ENCODE measurements around the gene OARD1.
"Not testable (repeated sequence)": the region's sequence is repeated elsewhere in the genome, so short reads cannot be mapped to it uniquely, and the experiment has no call there.

The OARD1 gene

DNA sequence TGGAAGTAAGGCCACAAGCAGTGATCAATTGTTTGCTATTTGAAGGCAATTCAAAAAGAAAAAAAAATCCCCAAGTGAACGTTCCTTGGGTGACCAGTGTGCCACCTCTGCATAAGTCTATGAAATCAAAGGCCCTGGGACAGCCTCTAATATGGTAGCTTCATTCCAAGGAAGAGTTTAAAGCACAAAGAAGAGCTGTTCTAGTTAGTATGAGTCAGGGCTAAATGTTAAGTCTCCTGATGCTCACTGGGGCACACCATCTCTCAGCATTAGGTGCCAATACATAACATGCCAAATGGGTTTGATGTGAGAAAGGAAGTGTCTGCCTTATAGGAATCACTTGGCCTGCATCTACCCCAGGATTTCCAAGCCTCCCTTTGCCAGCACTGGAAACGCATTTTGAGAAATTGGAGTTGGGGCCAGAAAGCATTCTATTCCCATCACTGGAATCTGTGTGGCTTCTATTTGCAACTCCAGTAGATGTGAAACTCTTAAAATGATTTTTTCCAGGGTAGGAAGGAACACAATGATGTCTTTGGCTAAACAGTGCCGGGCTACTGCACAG lies 46.1 kb downstream of the OARD1 start:
- FAIRE-seq = no peak

DNA sequence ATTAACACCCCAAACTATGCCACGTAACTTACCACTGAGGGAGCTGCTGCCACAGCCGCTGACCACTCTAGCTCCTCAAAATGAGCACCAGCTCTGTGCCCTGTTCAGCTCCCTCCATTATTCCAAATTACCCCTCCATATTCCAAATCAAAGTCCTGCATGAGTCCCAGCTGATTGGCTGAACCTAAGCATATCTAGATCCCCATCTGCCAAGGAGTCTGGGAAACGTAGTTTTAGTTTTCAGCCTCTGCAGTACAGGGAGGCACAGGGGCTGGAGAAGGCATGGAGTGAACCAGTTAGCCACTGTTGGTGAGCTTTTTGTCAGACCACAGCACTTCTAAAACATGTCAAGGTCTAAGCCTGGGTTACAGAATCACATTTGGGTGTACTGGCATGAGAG lies 49.0 kb downstream of the OARD1 start:
- FAIRE-seq = no peak

DNA sequence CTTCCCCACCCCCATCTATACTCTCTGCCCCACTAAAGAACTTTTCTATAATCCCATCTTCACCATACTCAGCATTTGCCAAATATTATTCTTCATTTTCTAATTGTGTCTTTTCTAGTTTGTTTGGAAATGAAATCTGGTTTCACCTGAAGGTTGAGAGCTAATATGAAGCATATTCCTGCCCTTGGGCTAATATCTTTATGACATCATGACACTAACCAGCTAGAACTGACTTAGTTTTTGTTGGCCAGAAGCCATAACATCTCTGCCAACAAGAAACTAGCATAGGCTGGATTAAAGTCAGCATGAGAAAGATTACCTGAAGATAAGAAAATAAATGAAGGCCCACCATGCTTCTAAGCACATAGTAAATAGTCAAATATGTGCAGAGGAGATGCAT lies 49.9 kb downstream of the OARD1 start:
- FAIRE-seq = no peak

GRCh38 chr6:41021832-41022231 lies 50.3 kb downstream of the OARD1 start:
- FAIRE-seq = no peak

- FAIRE-seq = no peak
Observed at GRCh38 chr6:41017663-41018062, 54.5 kb downstream of the OARD1 start.

GRCh38 chr6:41015860-41016259 lies 56.3 kb downstream of the OARD1 start:
- FAIRE-seq = not testable (repeated sequence)

DNA sequence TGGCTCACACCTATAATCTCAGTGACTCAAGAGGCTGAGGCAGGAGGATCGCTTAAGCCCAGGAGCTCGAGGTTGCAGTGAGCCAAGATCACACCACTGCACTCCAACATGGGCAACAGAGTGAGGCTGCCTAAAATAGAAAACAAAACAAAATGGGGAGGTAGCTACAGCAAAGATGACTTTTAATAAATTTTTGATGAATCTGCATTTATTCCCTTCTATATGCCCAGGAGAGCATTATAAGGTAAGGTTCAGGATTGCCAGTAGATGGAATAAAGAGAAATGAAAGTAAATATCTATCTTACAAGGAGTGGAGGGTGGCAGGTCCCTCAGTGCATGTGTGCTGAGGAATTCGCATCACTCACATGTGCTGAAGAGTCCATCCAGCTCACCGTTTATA lies 57.4 kb downstream of the OARD1 start:
- no peak for FAIRE-seq
